ENCODE measurements around the gene GPR15.

DNA sequence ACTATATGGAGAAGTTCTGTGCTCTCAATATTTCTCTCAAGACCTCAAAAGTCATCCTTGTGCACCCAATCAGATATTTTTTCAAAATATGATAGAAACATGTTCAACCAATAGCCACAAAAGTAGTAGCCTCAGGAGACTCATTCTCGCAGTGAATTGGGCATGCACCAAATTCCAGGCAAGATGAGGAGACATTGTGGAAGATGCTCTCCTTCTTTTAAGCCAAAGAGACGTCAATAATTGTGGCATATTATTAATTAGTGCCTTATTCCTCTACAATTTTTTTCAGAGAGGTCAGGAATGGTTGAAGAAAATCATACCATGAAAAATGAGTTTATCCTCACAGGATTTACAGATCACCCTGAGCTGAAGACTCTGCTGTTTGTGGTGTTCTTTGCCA is 34.4 kb upstream of the GPR15 start, which contains the start of gene OR5K2:
- TF ChIP-seq FOS (IDR thresholded peaks at IDR 0.05; ENCODE audit: borderline replicate concordance, insufficient read depth, low read length) (no peak), POLR2A (IDR thresholded peaks at IDR 0.05; ENCODE audit: low read depth, low read length) (no peak), POLR2AphosphoS5 (IDR thresholded peaks at IDR 0.05; ENCODE audit: insufficient read depth, low read depth, low read length) (no peak), GATA2 (IDR thresholded peaks at IDR 0.05; ENCODE audit: insufficient read depth, insufficient read length, low read depth, low read length) (no peak), MYC (IDR thresholded peaks at IDR 0.05; ENCODE audit: low read depth, low read length) (no peak), EZH2 (IDR thresholded peaks at IDR 0.05; ENCODE audit: borderline replicate concordance, low read depth, low read length, severe bottlenecking) (no peak), JUN (IDR thresholded peaks at IDR 0.05; ENCODE audit: borderline replicate concordance, insufficient read depth, insufficient read length, low read depth) (no peak)
- TF ChIP-seq, protein P1, sequence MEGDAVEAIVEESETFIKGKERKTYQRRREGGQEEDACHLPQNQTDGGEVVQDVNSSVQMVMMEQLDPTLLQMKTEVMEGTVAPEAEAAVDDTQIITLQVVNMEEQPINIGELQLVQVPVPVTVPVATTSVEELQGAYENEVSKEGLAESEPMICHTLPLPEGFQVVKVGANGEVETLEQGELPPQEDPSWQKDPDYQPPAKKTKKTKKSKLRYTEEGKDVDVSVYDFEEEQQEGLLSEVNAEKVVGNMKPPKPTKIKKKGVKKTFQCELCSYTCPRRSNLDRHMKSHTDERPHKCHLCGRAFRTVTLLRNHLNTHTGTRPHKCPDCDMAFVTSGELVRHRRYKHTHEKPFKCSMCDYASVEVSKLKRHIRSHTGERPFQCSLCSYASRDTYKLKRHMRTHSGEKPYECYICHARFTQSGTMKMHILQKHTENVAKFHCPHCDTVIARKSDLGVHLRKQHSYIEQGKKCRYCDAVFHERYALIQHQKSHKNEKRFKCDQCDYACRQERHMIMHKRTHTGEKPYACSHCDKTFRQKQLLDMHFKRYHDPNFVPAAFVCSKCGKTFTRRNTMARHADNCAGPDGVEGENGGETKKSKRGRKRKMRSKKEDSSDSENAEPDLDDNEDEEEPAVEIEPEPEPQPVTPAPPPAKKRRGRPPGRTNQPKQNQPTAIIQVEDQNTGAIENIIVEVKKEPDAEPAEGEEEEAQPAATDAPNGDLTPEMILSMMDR (IDR thresholded peaks at IDR 0.05; ENCODE audit: extremely low read depth in 1 of 2, insufficient read depth in 1 of 2, low read depth in 1 of 2, low read length in 2 of 2) = no peak
- TF ChIP-seq, protein P2, sequence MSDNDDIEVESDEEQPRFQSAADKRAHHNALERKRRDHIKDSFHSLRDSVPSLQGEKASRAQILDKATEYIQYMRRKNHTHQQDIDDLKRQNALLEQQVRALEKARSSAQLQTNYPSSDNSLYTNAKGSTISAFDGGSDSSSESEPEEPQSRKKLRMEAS (IDR thresholded peaks at IDR 0.05; ENCODE audit: insufficient read depth, insufficient read length) = no peak
